Upper lobe of left lung (tissue), 6 donors: ENCODE data around the gene ZNF212. TPM values are rescaled to one million over a fixed set of nuclear protein-coding genes. Genes with fewer than 3 reads are reported as not detected.

ENCODE experiments used
- ATAC-seq, 2 donors: fragments of 200-7000 bp; cut with Tn5 transposase; one replicate each; pipeline ENCODE4 v1.9.1; 2022; ENCODE audit warnings: mild to moderate bottlenecking in 2 of 2, moderate library complexity in 2 of 2; ENCODE audit not compliant: low FRiP score in 2 of 2
- DNase-seq, 2 donors: peaks; one replicate each; pipeline ENCODE4 v3.0.0-alpha.2; 2019 to 2020
- H3K27ac ChIP-seq, 4 donors: fragments of 200-600 bp; sonication (generic); one replicate each; pipeline ENCODE4 v1.5.1; 2016 to 2019
- H3K27me3 ChIP-seq, 4 donors: fragments of 200-600 bp; sonication (generic); one replicate each; pipeline ENCODE4 v1.5.1; 2017 to 2019
- H3K36me3 ChIP-seq, 4 donors: fragments of 200-600 bp; sonication (generic); one replicate each; pipeline ENCODE4 v1.5.1; 2016 to 2019
- H3K4me1 ChIP-seq, 4 donors: fragments of 200-600 bp; sonication (generic); one replicate each; pipeline ENCODE4 v1.5.1; 2018 to 2019
- H3K4me3 ChIP-seq, 4 donors: fragments of 200-600 bp; sonication (generic); one replicate each; pipeline ENCODE4 v1.5.1; 2017 to 2019; ENCODE audit warnings: mild to moderate bottlenecking in 2 of 4, moderate library complexity in 1 of 4
- H3K9me3 ChIP-seq, 4 donors: fragments of 200-600 bp; sonication (generic); one replicate each; pipeline ENCODE4 v1.5.1; 2018 to 2019
- CTCF ChIP-seq, 6 experiments: fragments of 450-650 bp in 4 of 6; fragments of 200-600 bp in 2 of 6; sonication (generic) in 2 of 6; IDR thresholded peaks; one replicate each; pipeline ENCODE4 v1.5.1; 2016 to 2019; ENCODE audit warnings: antibody characterized with exemption in 6 of 6
- EP300 ChIP-seq, 4 donors: sonication (generic); formaldehyde crosslinking; IDR thresholded peaks; one replicate each; pipeline ENCODE4 v1.5.1; 2017; ENCODE audit warnings: antibody characterized with exemption in 4 of 4, control low read depth in 2 of 4
- POLR2A ChIP-seq, 4 donors: fragments of 450-650 bp; IDR thresholded peaks; one replicate each; pipeline ENCODE4 v1.5.1; 2016 to 2017; ENCODE audit warnings: antibody characterized with exemption in 4 of 4, mild to moderate bottlenecking in 2 of 4
- POLR2AphosphoS5 ChIP-seq, 2 donors: sonication (generic); formaldehyde crosslinking; IDR thresholded peaks; one replicate each; pipeline ENCODE4 v1.5.1; 2017; ENCODE audit warnings: antibody characterized with exemption in 2 of 2
- WGBS, 2 donors: methylation state at CpG; one replicate each; pipeline ENCODE4 v1.1.5; 2017 to 2018; 5-methylcytosine and 5-hydroxymethylcytosine counted together
- total RNA-seq, 6 donors: library from RNA; depleted of rRNA in 4 of 6; stranded (reverse); fragments of >200 nt in 4 of 6; gene quantifications; one replicate each; pipeline versions ENCODE4 v1.1.0 to v1.2.1, GENCODE V29; 2016 to 2021
- donor health status: DM: no; HTN: no; CAD: no; lungs with moderate emphysema.
- donor health status: DM: no; HTN: yes; CAD: no; lungs with severe emphysema.

ZNF212 gene
- total RNA-seq, 6 donors from 2014 or later: 10.3 to 33.5 (median 10.9) TPM

- no peak for ATAC-seq
- Histone ChIP-seq H3K36me3 (peaks cover 0 to 27% (median 16%) of the 10 kb centered on the region in 4 donors), H3K4me3 (peak overlapping the region in 1 of 4 donors; percentile 78), H3K4me1 (peaks cover 9 to 18% (median 16%) of the 10 kb centered on the region in 4 donors), H3K27me3 (no peaks in the 10 kb centered on the region), H3K9me3 (no peaks in the 10 kb centered on the region), H3K27ac (no peak overlapping the region)
- no peak for TF ChIP-seq CTCF (IDR thresholded peaks at IDR 0.05)
- TF ChIP-seq EP300 (IDR thresholded peaks at IDR 0.05): no peak
- no peak for TF ChIP-seq POLR2AphosphoS5 (IDR thresholded peaks at IDR 0.05)
- TF ChIP-seq POLR2A (IDR thresholded peaks at IDR 0.05): no peak
- WGBS, 2 donors: 61 to 71% methylated on average over 3 of the region's 3 CpGs
- DNase-seq: no peak
These were observed 44.9 kb downstream of the ZNF212 start for GRCh38 chr7:149284343-149284742.

GRCh38 chr7:149284850-149285585 is 45.6 kb downstream of the ZNF212 start:
- peaks cover 0 to 32% (median 16%) of the 10 kb centered on the region in 4 donors for H3K36me3 ChIP-seq
- H3K27ac ChIP-seq: peak overlapping the region in 2 of 4 donors; percentile 14 to 21
- H3K27me3 ChIP-seq: no peaks in the 10 kb centered on the region
- peak overlapping the region; percentile 69 to 78 (median 73) for H3K4me3 ChIP-seq
- 5 to 10% methylated on average over 24 to 38 of the region's 66 CpGs for WGBS, 2 donors
- peaks cover 9 to 18% (median 16%) of the 10 kb centered on the region in 4 donors for H3K4me1 ChIP-seq
- TF ChIP-seq EP300 (IDR thresholded peaks at IDR 0.05) (no peak), POLR2AphosphoS5 (IDR thresholded peaks at IDR 0.05) (peak in 1 of 2 donors; percentile 27), CTCF (IDR thresholded peaks at IDR 0.05) (peak in 1 of 6 experiments; percentile 33), POLR2A (IDR thresholded peaks at IDR 0.05) (peak in 1 of 4 donors; percentile 42)
- H3K9me3 ChIP-seq: no peaks in the 10 kb centered on the region
- DNase-seq (peak; percentile 94 to 99), ATAC-seq (peak; percentile 96 to 97)

GRCh38 chr7:149285603-149286002 is 46.2 kb downstream of the ZNF212 start:
- Histone ChIP-seq H3K36me3 (peaks cover 0 to 27% (median 13%) of the 10 kb centered on the region in 4 donors), H3K27me3 (no peaks in the 10 kb centered on the region), H3K9me3 (no peaks in the 10 kb centered on the region), H3K4me3 (peak overlapping the region; percentile 69 to 78 (median 73)), H3K27ac (peak overlapping the region in 2 of 4 donors; percentile 14 to 21), H3K4me1 (peaks cover 9 to 18% (median 16%) of the 10 kb centered on the region in 4 donors)
- TF ChIP-seq EP300 (IDR thresholded peaks at IDR 0.05): no peak
- TF ChIP-seq POLR2A (IDR thresholded peaks at IDR 0.05): no peak
- no peak for TF ChIP-seq CTCF (IDR thresholded peaks at IDR 0.05)
- no peak for TF ChIP-seq POLR2AphosphoS5 (IDR thresholded peaks at IDR 0.05)
- no peak for DNase-seq
- ATAC-seq: peak in 1 of 2 donors; percentile 64
- 15 to 21% methylated on average over 8 to 10 of the region's 11 CpGs for WGBS, 2 donors

- Histone ChIP-seq H3K9me3 (no peaks in the 10 kb centered on the region), H3K4me3 (no peak overlapping the region), H3K27me3 (no peaks in the 10 kb centered on the region), H3K27ac (no peak overlapping the region), H3K4me1 (peaks cover 9 to 18% (median 16%) of the 10 kb centered on the region in 4 donors), H3K36me3 (peaks cover 0 to 14% (median 5%) of the 10 kb centered on the region in 4 donors)
- ATAC-seq (no peak), DNase-seq (peak in 1 of 2 donors; percentile 36)
- TF ChIP-seq POLR2AphosphoS5 (IDR thresholded peaks at IDR 0.05): no peak
- no peak for TF ChIP-seq CTCF (IDR thresholded peaks at IDR 0.05)
- TF ChIP-seq POLR2A (IDR thresholded peaks at IDR 0.05): no peak
- TF ChIP-seq EP300 (IDR thresholded peaks at IDR 0.05): no peak
- WGBS, 2 donors: 77 to 94% methylated on average over 6 of the region's 6 CpGs
These were observed 47.5 kb downstream of the ZNF212 start for GRCh38 chr7:149286811-149287400.
